HG03571 (cell line): ENCODE data around the gene TRABD2A.

Experiments
- ATAC-seq: cut with Tn5 transposase; IDR thresholded peaks from one replicate; pipeline ENCODE4 v1.9.1; 2021; ENCODE audit not compliant: unreplicated experiment

The TRABD2A gene

DNA sequence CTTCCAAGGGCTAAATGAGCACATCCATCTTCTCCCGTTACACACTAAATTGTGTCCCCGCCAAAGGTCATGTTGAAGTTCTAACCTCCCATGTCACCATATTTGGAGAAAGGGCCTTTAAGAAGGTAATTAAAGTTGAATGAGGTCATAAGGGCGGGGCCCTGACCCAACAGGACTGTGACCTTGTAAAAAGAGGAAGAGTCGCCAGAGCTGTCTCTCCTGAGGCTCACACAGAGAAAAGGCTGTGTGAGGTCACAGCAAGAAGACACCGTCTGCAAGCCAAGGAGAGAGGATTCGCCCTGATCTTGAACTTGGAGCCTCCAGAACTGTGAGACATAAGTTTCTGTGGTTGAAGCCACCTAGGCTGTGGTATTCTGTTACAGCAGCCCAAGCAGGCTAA is 24.1 kb downstream of the TRABD2A start:
- ATAC-seq, result peak; percentile 66

DNA sequence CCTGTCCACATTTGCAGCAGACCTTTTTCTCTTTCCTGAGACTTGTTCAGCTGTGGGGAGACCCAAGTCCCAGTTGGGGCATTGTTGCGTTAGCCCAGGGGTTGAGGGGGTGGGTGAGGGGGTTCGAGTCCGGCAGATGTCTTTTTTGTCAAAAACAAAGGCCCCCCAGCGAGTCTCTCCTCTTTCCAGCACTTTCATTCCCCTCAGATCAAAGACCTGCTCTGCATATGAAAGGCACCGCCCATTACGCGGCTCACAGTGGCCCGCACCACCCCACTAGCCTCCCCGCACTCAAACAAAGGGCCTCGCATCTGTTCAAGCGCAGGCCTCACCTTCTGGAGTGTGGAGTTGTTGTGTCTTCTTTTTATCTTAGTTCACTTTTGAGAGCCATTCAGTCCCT is 25.2 kb downstream of the TRABD2A start:
- no peak for ATAC-seq

DNA sequence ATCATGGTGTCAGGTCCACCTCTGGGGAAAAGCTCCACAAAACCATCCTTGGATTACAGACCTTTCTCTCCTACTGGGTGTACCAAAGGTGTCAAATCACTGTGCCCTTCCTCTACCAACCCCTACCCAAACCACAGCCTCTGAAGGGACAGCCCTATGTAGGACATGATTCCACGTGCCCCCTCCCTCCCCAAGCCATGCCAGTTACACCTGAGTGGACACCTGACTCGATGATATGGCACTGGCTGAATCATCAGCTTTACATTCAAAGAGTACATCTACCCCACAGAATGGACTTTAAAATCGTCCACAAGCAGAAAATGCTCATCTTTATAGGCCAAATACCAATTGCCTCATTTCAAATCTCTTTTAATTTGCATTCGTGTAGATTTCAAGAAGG is 26.0 kb downstream of the TRABD2A start:
- no peak for ATAC-seq

DNA sequence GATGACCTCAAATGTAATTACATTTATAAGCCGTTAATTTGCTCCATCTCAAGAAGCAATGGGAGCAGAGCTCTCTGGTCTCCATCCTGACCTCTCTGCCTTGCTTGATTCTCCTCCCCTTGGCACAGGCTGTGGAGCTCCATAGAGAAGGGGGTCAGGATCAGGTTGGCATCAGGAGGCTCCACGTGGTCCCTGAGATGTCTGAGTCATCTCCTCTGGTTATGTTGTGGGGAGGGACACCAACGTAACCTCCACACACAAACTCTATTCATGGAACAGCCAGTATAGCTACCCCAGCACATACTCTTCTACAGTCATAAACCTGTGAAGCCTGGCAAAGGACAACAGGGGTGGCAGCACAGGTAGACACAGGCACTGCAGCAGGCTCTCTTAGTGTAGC is 29.0 kb downstream of the TRABD2A start:
- ATAC-seq, result no peak

DNA sequence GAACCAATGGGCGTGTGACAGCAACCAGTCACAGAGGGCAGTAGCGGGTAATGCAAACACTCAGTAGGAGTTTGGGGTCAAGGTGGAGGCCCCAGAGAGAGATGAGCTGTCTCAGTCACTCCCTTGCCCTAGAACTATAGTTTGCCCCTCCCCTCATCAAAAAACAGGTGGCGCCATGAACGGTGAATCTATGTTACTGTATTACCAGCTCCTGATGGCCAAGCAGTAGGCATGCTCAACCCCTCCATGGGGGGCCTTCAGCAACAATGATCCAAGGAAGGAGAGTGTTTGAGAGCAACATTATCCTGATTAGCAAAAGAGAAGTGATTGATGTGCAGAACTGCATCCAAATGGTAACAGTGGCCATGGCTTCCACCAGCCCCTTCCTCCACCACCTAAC is 30.4 kb downstream of the TRABD2A start:
- ATAC-seq, result no peak

DNA sequence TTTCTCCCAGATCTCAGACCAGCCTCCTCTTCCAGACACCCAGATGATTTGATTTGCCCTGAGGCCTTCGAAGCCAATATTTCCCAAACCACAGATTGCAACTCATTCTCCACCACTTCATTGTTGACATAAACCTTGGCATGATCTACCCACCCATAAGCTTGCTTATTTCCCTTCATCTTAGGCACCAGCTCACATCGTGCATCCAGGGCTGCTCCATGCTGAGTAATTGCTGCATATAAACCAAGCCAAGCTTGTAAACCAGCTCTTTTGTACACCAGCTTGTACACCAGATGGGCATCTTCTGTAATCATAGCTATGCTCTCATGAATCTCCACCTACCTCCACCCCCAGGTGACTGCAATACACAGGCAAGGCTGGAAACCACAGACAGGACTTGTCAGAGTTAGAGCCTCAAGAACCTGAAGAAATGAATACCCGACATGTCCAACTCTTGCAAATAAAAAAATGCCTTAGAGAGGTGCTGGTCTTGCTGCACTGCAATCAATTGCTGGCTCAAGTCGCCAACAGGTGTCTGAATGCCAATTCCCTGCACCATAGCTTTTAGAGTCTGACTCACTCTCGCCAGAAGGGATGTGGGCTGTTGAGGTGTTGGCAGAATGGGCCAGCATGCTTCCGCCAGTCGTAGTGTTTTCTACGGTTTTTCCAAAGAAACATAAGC is 31.5 kb downstream of the TRABD2A start:
- ATAC-seq, result no peak

DNA sequence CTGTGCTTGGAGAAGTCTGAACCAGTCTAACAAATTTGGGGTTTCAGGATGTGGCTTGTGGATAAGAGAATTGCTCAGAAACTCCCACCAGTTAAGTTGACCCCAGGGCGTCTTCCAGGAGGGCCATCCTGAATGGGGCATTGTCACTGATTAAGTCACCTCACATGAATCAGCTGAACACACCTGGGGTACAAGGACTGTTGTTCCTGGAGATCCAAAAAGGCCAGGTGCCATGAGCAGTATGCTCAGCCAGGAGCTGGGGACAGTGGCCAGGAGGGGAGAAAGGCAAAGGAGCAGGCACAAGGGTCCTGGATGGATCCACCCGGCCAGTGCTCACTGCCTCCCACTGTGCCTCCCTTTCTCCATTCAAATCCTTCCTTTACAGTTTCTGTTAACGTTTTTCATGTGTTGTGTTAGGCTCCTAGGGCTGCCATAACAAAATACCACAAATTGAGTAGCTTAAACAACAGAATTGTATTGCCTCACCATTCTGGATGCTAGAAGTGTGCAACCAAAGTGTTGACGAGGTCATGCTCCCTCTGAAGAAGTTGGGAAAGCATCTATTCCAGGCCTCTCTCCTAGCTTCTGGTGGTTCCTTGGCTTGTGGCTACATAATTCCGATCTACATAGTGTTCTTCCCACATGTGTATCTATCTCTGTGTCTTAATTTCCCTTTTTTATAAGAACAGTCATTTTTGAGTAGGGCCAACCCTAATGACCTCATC is 33.4 kb downstream of the TRABD2A start:
- ATAC-seq, result no peak

DNA sequence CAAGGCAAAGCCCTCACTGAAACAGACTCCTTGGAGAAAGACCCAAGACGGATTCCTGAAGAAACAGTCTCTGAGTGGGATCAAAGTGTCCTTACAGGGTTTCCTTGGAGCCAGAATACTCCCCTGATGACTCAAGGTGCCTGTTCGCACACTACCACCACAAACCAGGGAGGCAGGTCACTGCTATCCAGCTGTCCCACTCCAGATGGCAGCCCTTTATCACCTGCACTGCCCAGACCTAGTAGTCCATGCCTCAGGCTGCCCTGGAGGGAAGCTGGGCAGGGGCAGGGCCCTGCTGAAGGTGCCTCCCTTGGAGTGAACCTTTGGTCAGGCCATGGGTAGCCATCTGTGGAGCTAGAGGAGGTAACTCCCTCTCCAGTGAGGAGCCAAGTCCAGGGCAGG is 34.1 kb downstream of the TRABD2A start:
- no peak for ATAC-seq

DNA sequence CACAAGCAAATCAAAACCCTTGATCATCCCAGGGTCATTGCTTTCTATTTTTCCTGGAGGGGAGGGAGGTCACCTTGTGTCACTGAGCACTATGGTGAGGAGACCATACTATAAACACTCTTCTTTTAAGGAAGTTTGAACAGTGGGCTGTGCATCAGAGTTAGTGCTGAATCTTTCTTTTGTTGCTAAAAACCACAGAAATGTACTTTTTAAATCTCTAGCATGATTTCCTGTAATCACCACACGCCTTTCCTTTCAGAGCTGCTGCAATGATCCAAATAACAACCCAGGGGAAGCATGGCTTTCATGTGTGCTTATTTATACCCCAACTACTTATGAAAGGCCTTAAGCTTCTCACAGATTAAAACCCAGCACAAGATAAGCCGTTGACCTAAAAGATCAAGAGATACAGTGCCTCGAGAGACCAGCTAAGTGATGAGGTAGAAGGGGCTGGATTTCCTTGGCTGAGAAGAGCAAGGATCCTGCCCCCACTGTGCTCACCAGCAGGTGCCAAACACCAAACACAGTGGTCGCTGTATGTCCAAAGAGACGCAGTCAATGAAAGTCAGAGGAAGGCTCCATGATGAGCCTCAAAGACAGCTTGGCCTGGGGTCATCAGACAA is 34.7 kb downstream of the TRABD2A start:
- ATAC-seq, result no peak

DNA sequence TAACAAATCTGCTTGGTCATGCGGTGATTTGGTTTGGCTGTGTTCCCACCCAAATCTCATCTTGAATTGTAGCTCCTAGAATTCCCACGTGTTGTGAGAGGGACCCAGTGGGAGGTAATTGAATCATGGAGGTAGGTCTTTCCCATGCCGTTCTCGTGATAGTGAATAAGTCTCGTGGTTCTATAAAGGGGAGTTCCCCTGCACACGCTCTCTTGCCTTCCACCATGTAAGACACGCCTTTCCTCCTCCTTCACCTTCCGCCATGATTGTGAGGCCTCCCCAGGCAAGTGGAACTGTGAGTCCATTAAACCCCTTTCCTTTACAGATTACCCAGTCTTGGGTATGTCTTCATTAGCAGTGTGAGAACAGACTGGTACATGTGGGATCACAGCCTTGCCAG is 36.7 kb downstream of the TRABD2A start:
- no peak for ATAC-seq

DNA sequence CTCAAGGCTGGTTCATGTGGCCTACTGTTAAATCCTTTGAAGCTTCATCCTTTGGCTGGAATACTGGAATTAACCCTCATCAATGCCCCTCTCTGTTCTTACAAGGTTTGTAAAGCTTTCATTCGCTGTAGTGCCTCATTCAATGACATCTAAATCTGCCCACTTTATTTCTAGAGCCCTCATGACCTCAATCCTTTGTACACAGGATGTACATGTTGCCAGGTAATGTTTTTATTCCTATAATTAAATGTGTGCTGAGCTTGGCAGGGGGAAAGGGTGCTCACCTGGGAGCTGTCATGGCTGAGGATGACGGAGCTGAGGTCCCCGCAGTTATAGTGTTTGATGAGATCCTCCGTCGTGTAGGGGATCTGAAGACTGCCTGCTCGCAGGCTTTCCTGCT is 39.3 kb downstream of the TRABD2A start:
- ATAC-seq, result no peak

DNA sequence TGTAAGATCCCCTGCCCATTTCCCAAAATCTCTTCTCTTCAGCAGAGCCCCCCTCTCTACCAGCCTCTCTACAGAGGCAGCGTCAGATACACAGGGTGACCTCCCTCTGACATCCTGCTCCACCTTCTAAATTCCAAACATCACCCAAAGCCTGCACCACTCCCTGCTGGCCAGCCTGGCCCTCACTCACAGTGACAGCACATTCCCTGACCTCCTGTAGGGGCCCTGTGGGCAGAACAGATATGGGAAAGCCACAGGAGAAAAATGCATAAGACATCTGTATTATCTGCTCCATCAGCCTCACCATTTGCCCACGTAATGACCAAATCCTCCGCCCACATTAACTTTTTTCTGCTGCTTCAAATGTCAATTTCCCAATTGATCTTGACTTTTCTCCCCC is 40.6 kb downstream of the TRABD2A start:
- ATAC-seq, result no peak

DNA sequence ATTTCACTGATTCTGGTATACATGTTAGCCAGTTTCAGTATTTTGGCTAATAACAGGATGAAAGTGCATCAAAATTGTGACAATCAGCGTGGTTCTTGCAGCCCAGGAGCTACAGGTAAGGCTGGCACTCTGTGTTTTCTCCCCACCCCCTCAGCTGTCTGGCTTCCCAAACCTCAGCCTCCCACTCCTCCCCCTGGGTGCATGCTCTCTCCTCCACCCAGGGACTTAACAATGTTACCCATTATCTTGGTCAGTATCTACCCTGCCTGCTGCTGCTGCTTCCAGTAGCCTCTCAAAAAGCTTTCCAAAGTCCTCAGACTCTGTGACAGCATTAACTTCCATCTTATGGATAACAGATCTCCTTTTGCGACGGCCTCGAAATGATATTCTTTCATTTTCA is 41.0 kb downstream of the TRABD2A start:
- no peak for ATAC-seq

DNA sequence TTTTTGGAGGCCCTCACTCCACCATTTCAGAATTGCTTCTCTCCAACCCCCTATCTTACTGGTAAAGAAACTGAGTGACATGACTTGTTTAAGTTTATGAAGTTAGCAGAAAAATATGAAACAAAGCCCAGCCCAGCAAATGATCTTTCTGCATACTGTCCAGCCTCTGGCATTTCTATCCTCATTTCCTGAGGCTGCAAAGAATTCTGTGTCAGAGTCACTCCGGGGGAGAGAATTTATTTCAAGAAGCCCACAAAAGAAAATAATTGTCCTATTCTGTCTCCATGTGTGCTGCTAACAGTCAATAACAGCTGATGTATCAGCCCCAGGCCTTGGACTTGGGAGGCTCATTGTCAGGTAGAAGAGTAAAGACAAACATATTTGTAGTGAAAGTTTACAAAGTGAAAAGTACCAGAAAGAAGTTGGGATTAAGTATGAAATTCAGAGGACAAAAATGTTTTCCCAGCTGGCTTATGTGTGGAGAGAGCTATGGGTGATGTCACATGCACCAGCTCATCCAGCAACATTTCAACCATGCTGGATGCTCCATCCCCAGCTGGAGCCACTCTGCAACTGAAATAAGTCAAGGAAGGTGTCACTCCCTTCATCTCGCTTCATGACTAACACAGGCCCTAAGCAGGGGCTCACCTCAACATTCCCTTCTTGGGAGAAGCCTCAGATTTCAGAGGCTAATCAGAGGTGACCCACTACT is 42.3 kb downstream of the TRABD2A start:
- no peak for ATAC-seq

DNA sequence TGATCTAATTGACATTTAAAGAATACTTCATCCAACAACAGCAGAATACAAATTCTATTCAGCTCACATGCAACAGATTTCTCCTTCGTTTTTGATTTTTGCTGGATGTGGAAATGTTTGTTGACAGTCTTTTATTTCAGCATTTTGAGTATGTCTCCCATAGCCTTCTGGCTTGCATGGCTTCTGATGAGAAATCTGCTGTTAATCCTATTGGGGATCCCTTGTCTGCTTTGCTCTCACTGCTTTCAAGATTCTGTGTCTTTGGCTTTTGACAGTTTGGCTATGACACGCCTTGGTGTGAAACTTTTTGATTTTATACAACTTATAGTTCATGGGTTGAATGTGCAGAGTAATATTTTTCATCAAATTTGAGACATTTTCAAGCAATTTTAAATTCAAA is 44.7 kb downstream of the TRABD2A start:
- ATAC-seq, result no peak

DNA sequence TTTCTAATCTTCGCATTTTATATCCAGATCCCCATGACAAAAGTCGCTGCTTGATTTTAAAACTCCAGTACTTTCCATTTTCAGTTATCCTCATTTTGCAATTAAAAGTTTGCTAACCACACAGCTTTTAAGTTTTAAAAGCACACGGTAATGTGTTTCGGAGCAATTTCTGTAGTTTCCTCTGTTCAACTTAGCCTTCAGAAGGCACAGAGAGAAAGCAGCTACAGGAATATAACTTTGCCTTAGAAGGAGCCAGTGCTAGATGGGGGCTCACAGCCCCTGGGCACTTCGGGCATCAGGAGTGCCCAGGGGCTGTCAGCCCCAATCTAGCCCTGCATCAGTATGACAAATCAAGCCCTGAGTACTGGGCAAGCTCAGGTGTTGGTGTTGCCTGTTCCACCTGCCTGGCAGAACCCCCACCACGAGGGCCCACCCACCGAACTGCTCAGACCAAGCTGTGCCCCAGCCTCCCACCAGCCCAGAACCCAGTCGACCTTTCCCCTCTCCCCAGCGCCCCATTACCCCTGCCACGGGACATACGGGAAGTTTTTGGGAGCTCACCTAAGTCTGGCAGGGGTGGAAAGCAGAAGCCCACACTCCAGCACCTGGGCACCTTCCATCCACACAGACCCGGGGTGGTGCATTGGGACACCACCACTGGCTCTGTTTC is 47.3 kb downstream of the TRABD2A start:
- ATAC-seq, result no peak

DNA sequence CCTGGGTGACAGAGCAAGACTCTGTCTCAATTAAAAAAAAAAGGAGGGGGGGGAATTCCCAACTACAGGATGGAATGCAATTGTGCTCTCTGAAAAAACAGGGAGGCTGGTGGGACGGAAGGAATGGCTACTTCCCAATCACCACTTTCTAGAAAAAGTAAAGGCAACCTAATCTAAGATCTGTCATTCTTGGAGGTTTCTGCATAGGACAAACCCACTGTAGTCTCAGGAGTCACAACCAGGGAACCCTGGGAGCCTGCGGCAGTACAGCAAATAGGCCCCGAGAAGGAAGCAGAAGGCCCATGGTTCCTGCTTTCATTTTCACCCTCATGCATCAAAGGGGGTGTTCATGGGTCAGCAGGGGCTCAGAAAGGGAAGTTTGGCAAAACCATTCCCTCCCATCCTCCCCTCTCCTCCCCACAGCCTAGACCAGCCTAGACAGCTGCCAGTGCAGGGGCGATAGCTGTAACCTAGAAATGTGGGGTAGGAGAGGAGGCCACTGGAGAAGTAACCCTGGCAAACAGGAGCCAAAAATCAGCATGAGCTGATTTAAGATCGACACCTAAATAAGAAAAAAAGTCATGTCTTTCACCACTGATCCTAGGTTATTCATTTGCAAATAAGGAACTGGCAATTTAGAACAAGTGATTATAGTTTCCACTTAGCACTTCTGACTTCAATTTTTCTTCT is 48.0 kb downstream of the TRABD2A start:
- ATAC-seq, result peak; percentile 89

DNA sequence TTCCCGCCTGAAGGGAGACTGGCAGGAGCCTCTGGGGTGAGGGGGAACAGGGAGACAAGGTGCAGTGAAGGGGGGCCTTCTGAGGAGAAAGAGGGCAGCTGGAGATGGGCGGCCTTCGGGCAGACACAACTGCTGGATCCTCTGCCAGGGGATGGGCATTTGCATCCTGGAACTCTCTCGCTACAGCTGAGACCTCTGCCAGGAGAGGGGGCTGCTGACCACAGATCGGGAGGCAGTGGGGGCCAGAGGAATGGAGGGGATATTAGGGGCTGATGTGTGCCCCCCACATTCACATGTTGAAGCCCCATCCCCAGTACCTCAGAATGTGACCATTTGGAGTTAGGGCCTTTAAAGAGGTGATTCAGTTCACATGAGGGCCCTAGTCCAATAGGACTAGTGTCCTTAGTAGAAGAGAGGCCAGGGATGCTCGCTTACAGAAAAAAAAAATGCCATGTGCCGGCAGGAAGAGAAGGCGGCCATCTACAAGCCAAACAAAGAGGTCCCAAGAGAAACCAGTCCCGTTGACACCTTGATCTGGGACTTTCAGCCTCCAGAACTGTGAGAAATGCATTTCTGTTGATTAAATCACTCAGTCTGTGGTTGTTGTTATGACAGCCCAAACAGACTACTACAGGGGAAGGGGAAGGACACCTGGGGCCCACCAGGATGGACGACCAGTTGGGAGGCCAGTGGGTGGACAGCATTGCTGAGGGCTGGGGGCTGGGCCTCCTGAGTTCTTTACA is 50.0 kb downstream of the TRABD2A start:
- no peak for ATAC-seq

DNA sequence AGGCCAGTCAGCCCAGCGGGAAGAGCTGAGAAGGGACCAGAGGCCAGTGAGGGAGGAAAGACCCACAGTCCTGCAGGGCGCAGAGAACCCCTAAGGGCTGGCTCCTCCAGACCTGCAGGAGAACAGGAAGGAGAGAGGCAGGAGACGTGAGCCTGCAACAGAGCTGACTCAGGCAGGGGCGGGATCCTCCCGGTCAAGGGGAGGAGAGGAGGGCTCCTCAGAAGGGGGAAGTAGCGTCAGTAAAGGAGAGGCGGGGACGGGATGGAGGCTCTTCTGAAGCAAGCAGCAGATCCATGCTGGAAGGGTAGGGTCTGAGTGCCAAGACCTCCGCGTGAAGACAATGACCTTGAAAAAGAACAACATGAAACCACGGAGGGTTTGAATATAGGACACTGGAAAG is 50.8 kb downstream of the TRABD2A start:
- no peak for ATAC-seq

DNA sequence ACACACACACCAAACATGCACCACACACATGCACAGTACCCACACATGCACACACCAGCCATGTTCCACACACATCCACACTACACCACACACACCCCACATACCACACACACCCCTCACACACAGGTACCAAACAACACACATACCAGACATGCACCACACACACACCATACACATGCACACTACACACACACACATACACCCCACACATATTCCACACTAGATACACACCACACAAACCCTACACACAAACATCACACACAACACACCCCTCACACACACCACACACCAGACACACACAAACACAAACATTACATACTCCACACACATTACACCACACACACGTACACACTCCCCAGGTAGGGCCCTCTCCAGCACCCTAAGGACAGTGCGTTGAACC is 51.2 kb downstream of the TRABD2A start:
- no peak for ATAC-seq
